IMR-90 (cell line): Measurements from ENCODE around the gene SDHA. TPM values are rescaled to one million over a fixed set of nuclear protein-coding genes. Genes with fewer than 3 reads are reported as not detected.

Source experiments
- ATAC-seq: fragments of 200-7000 bp; cut with Tn5 transposase; 2 replicates; pipeline ENCODE4 v1.9.1; 2020; ENCODE audit warnings: low read depth, mild to moderate bottlenecking, moderate library complexity
- BruUV-seq: library from RNA; stranded (reverse); fragments of 400-500 nt; replicated peaks from 2 replicates; lab custom pipeline; 2021; lab: Mats Ljungman, UMichigan
- CTCF ChIA-PET: fragments of 300-600 bp; formaldehyde crosslinking; extraction: SDS; loops from one replicate; lab custom pipeline; 2021; ENCODE audit warnings: antibody characterized with exemption; lab: Yijun Ruan, JAX
- POLR2A ChIA-PET: fragments of 300-600 bp; sonication (Branson Sonifier 250); formaldehyde crosslinking; loops from one replicate; lab custom pipeline; 2022; ENCODE audit warnings: antibody characterized with exemption; ENCODE audit not compliant: unreplicated experiment; lab: Charles Lee
- DNase-seq: peaks from one replicate; pipeline ENCODE4 v3.0.0; 2013
- H2AFZ ChIP-seq: replicated peaks from 2 replicates; pipeline ENCODE3; 2013; ENCODE audit warnings: low read length, mild to moderate bottlenecking; ENCODE audit not compliant: poor library complexity
- H2AK5ac ChIP-seq: 2 replicates; pipeline ENCODE4 v1.6.1; 2013; ENCODE audit warnings: low read depth, low read length, inconsistent platforms
- H2AK9ac ChIP-seq: replicated peaks from 2 replicates; pipeline ENCODE3; 2013; ENCODE audit warnings: mild to moderate bottlenecking, low read depth, low read length, moderate library complexity; ENCODE audit not compliant: poor library complexity
- H2BK120ac ChIP-seq: 2 replicates; pipeline ENCODE4 v1.6.1; 2013; ENCODE audit warnings: low read depth, low read length, inconsistent platforms
- H2BK15ac ChIP-seq: 3 replicates; pipeline ENCODE4 v1.6.1; 2013; ENCODE audit warnings: low read depth, low read length, inconsistent platforms
- H2BK20ac ChIP-seq: 2 replicates; pipeline ENCODE4 v1.6.1; 2013; ENCODE audit warnings: low read depth, mild to moderate bottlenecking, inconsistent platforms, low read length, moderate library complexity
- H2BK5ac ChIP-seq: 2 replicates; pipeline ENCODE4 v1.6.1; 2013; ENCODE audit warnings: mild to moderate bottlenecking, low read depth, low read length, inconsistent platforms; ENCODE audit not compliant: poor library complexity, severe bottlenecking
- H3K14ac ChIP-seq: replicated peaks from 2 replicates; pipeline ENCODE4 v1.6.1; 2013; ENCODE audit warnings: low read depth, low read length, inconsistent platforms
- H3K18ac ChIP-seq: 2 replicates; pipeline ENCODE4 v1.6.1; 2013; ENCODE audit warnings: low read depth, low read length, control low read depth
- H3K23ac ChIP-seq: 2 replicates; pipeline ENCODE4 v1.6.1; 2013; ENCODE audit warnings: low read depth, low read length, inconsistent platforms
- H3K27ac ChIP-seq: 2 replicates; pipeline ENCODE4 v1.5.1; 2013; ENCODE audit warnings: mild to moderate bottlenecking, control low read depth, low read length; ENCODE audit not compliant: insufficient read depth
- H3K27me3 ChIP-seq: 2 replicates; pipeline ENCODE4 v1.6.1; 2013; ENCODE audit warnings: low read length; ENCODE audit not compliant: control insufficient read depth, insufficient read depth
- H3K36me3 ChIP-seq: 2 replicates; pipeline ENCODE4 v1.6.1; 2013; ENCODE audit warnings: low read length, mixed read lengths; ENCODE audit not compliant: control insufficient read depth, insufficient read depth
- H3K4ac ChIP-seq: 2 replicates; pipeline ENCODE4 v1.6.1; 2013; ENCODE audit warnings: low read depth, low read length, inconsistent platforms
- H3K4me1 ChIP-seq: 2 replicates; pipeline ENCODE4 v1.6.1; 2013; ENCODE audit warnings: low read length, mixed read lengths; ENCODE audit not compliant: control insufficient read depth, insufficient read depth
- H3K4me2 ChIP-seq: 2 replicates; pipeline ENCODE4 v1.6.1; 2013; ENCODE audit warnings: low read depth, mild to moderate bottlenecking, control low read depth, low read length, moderate library complexity
- H3K4me3 ChIP-seq: 2 replicates; pipeline ENCODE4 v1.5.1; 2013; ENCODE audit warnings: low read depth, mild to moderate bottlenecking, control low read depth, low read length, moderate library complexity; ENCODE audit not compliant: insufficient read depth
- H3K56ac ChIP-seq: 2 replicates; pipeline ENCODE4 v1.6.1; 2013; ENCODE audit warnings: low read length, inconsistent platforms; ENCODE audit not compliant: insufficient read depth; ENCODE audit errors: extremely low read depth
- H3K79me1 ChIP-seq, 2 experiments: 2 replicates each; pipeline ENCODE4 v1.6.1; 2013; ENCODE audit warnings: low read length in 2 of 2, inconsistent platforms in 1 of 2, low read depth in 1 of 2
- H3K9ac ChIP-seq: 2 replicates; pipeline ENCODE4 v1.6.1; 2013; ENCODE audit warnings: low read depth, low read length, control low read depth
- H3K9me1 ChIP-seq: 2 replicates; pipeline ENCODE4 v1.6.1; 2013; ENCODE audit warnings: low read length, inconsistent platforms; ENCODE audit not compliant: insufficient read depth
- H3K9me3 ChIP-seq: 2 replicates; pipeline ENCODE4 v1.6.1; 2013; ENCODE audit warnings: low read length; ENCODE audit not compliant: control insufficient read depth, insufficient read depth
- H4K20me1 ChIP-seq: 2 replicates; pipeline ENCODE4 v1.6.1; 2013; ENCODE audit warnings: low read length, inconsistent platforms; ENCODE audit not compliant: insufficient read depth
- H4K5ac ChIP-seq: 2 replicates; pipeline ENCODE4 v1.6.1; 2013; ENCODE audit warnings: mild to moderate bottlenecking, low read depth, low read length, control low read depth
- H4K8ac ChIP-seq, 2 experiments: 2 replicates each; pipeline ENCODE4 v1.6.1; 2013; ENCODE audit warnings: low read depth in 2 of 2, low read length in 2 of 2, control low read depth in 1 of 2, inconsistent platforms in 1 of 2
- H4K91ac ChIP-seq: 2 replicates; pipeline ENCODE4 v1.6.1; 2013; ENCODE audit warnings: low read depth, low read length, inconsistent platforms; ENCODE audit not compliant: insufficient read depth
- BHLHE40 ChIP-seq: fragments of 150-350 bp; IDR thresholded peaks from 2 replicates; pipeline ENCODE4 v1.6.1; 2016; ENCODE audit warnings: mild to moderate bottlenecking, low read depth, low read length
- CEBPB ChIP-seq: IDR thresholded peaks from 2 replicates; pipeline ENCODE4 v1.6.1; 2012; ENCODE audit warnings: low read depth, low read length, improper control_type of control experiment
- CHD1 ChIP-seq: IDR thresholded peaks from 2 replicates; pipeline ENCODE4 v1.6.1; 2012; ENCODE audit warnings: low read depth, low read length, improper control_type of control experiment
- CTCF ChIP-seq: conservative IDR thresholded peaks from 2 replicates; pipeline ENCODE4 v1.5.1; 2012; ENCODE audit warnings: mild to moderate bottlenecking, low read depth, low read length, improper control_type of control experiment
- ELK1 ChIP-seq: fragments of 150-350 bp; IDR thresholded peaks from 2 replicates; pipeline ENCODE4 v1.6.1; 2016; ENCODE audit warnings: low read depth, mild to moderate bottlenecking, low read length, moderate library complexity, borderline replicate concordance
- FOS ChIP-seq: fragments of 150-350 bp; IDR thresholded peaks from 2 replicates; pipeline ENCODE4 v1.6.1; 2016; ENCODE audit warnings: low read depth, low read length
- MAFK ChIP-seq: IDR thresholded peaks from 2 replicates; pipeline ENCODE4 v1.6.1; 2012; ENCODE audit warnings: low read depth, low read length, improper control_type of control experiment
- MAZ ChIP-seq: IDR thresholded peaks from 2 replicates; pipeline ENCODE4 v1.6.1; 2012; ENCODE audit warnings: low read depth, mild to moderate bottlenecking, low read length, improper control_type of control experiment, moderate library complexity, borderline replicate concordance
- MXI1 ChIP-seq: IDR thresholded peaks from 2 replicates; pipeline ENCODE4 v1.6.1; 2012; ENCODE audit warnings: low read depth, mild to moderate bottlenecking, low read length, moderate library complexity, borderline replicate concordance
- POLR2A ChIP-seq: IDR thresholded peaks from 2 replicates; pipeline ENCODE4 v1.6.1; 2012; ENCODE audit warnings: mild to moderate bottlenecking, low read depth, low read length
- RAD21 ChIP-seq: IDR thresholded peaks from 2 replicates; pipeline ENCODE4 v1.6.1; 2012; ENCODE audit warnings: low read length, improper control_type of control experiment
- RCOR1 ChIP-seq: IDR thresholded peaks from 2 replicates; pipeline ENCODE4 v1.6.1; 2012; ENCODE audit warnings: mild to moderate bottlenecking, low read length, improper control_type of control experiment; ENCODE audit not compliant: insufficient replicate concordance
- RFX5 ChIP-seq: IDR thresholded peaks from 2 replicates; pipeline ENCODE4 v1.8.0; 2012; ENCODE audit warnings: low read depth, mild to moderate bottlenecking, low read length, moderate library complexity
- SMC3 ChIP-seq: fragments of 150-350 bp; IDR thresholded peaks from 2 replicates; pipeline ENCODE4 v1.6.1; 2016; ENCODE audit warnings: low read depth, mild to moderate bottlenecking, antibody characterized with exemption, low read length, moderate library complexity
- USF2 ChIP-seq: fragments of 150-350 bp; IDR thresholded peaks from 2 replicates; pipeline ENCODE4 v1.6.1; 2017; ENCODE audit warnings: mild to moderate bottlenecking, antibody characterized with exemption, low read length, low read depth
- WGBS, 2 experiments: methylation state at CpG; one replicate each; pipeline versions ENCODE4 v1.1.5 to v1.1.7; 2013; ENCODE audit warnings: missing lambda C conversion rate in 2 of 2; ENCODE audit not compliant: insufficient read length in 1 of 2; ENCODE audit errors: extremely low coverage in 2 of 2; 5-methylcytosine and 5-hydroxymethylcytosine counted together
- dilution Hi-C: fragments of 300-500 bp; cut with HindIII; formaldehyde crosslinking; loops from one replicate; pipeline ENCODE4 v1.14.3; 2018; ENCODE audit warnings: low sequenced_read_pairs; ENCODE audit not compliant: unreplicated experiment
- in situ Hi-C: fragments of 300-500 bp; cut with MboI; formaldehyde crosslinking; loops from 3 replicates; pipeline ENCODE4 v1.14.3; 2019; ENCODE audit warnings: low sequenced_read_pairs, inconsistent platforms, mixed read lengths
- intact Hi-C: fragments of 100-400 bp; cut with micrococcal nuclease; formaldehyde crosslinking; loops from 2 replicates; pipeline ENCODE4 v1.10.0; 2022
- polyA plus RNA-seq, 3 experiments: library from polyadenylated mRNA; depleted of rRNA; stranded (reverse); fragments of >200 nt; gene quantifications; 2 replicates each; pipeline ENCODE4 v1.2.3, GENCODE V29; 2012; ENCODE audit warnings: low replicate concordance in 1 of 3
- total RNA-seq: library from RNA; depleted of rRNA; stranded (reverse); fragments of >200 nt; gene quantifications from 2 replicates; pipeline ENCODE4 v1.2.3, GENCODE V29; 2012

Gene SDHA
- total and polyA plus RNA-seq, 2 of the 4 experiments (the other 2 are of a cell fraction), result 105 to 121 TPM

GRCh38 chr5:181160-181559, 37.0 kb upstream of the SDHA start:
- Histone ChIP-seq H4K91ac (no peak overlapping the region), H2AK5ac (no peak overlapping the region), H4K5ac (no peak overlapping the region), H3K14ac (no peak overlapping the region), H3K4ac (no peak overlapping the region), H3K9ac (no peak overlapping the region), H4K20me1 (no peaks in the 10 kb centered on the region), H2AFZ (no peak overlapping the region), H2BK5ac (no peak overlapping the region), H3K36me3 (no peaks in the 10 kb centered on the region), H3K27ac (no peak overlapping the region), H3K4me2 (no peak overlapping the region), H3K23ac (no peak overlapping the region), H3K4me1 (no peaks in the 10 kb centered on the region), H3K56ac (no peak overlapping the region), H3K9me1 (0 out of 2 replicates have a peak, but pooled peaks cover 2% of the 10 kb centered on the region), H3K4me3 (no peak overlapping the region), H4K8ac (no peak overlapping the region), H2BK15ac (no peak overlapping the region), H3K18ac (no peak overlapping the region), H2BK20ac (no peak overlapping the region), H3K79me1 (no peaks in the 10 kb centered on the region), H3K27me3 (peaks cover 16% of the 10 kb centered on the region), H2AK9ac (no peak overlapping the region), H2BK120ac (no peak overlapping the region), H3K9me3 (no peaks in the 10 kb centered on the region)
- TF ChIP-seq MAFK (no peak), POLR2A (no peak), CTCF (no peak), FOS (no peak), USF2 (no peak), MXI1 (no peak), CHD1 (no peak), RAD21 (no peak), CEBPB (no peak), ELK1 (no peak), RCOR1 (no peak), SMC3 (no peak), MAZ (no peak), BHLHE40 (no peak), RFX5 (no peak)
- BruUV-seq, result no TSS peak
- 86% methylated on average over 4 of the region's 9 CpGs; no CpG with 5 or more reads in 1 of the 2 experiments for WGBS, 2 experiments
- no peak for DNase-seq
- no peak for ATAC-seq
- CTCF ChIA-PET, result no interaction called here
- dilution Hi-C loops (no loop called here), intact Hi-C loops (no loop called here), in situ Hi-C loops (no loop called here)
- POLR2A ChIA-PET, result no interaction called here
